Astrocyte of the cerebellum (primary cell): ENCODE measurements around the gene SIMC1.

Experiments
- DNase-seq: peaks from one replicate; pipeline ENCODE4 v3.0.0-alpha.2; 2011; ENCODE audit warnings: low read depth
- H3K4me3 ChIP-seq: 2 replicates; pipeline ENCODE4 v1.5.1; 2011; ENCODE audit warnings: mild to moderate bottlenecking, low read depth, low read length, moderate library complexity
- CTCF ChIP-seq: IDR thresholded peaks from 2 replicates; pipeline ENCODE4 v1.5.1; 2012; ENCODE audit warnings: low read length, low read depth, moderate library complexity, mild to moderate bottlenecking; ENCODE audit errors: missing control alignments
- in situ Hi-C: cut with HindIII; loops from 2 replicates; pipeline ENCODE4 v1.10.0; 2017; ENCODE audit warnings: low sequenced_read_pairs

Gene SIMC1

GRCh38 chr5:176364765-176365350 lies 126.6 kb downstream of the SIMC1 start:
- DNase-seq: no peak
- TF ChIP-seq CTCF: no peak
- peak overlapping the region; percentile 76 for H3K4me3 ChIP-seq
- in situ Hi-C loops: no loop called here

- no peak for TF ChIP-seq CTCF
- in situ Hi-C loops: no loop called here
Observed at GRCh38 chr5:176365351-176366231, 127.4 kb downstream of the SIMC1 start, which contains the start of gene ARL10. TSS of gene ARL10 (plus strand) at chr5:176365487. CDS start at chr5:176365564, 77 bp downstream.

GRCh38 chr5:176366232-176366894 lies 128.1 kb downstream of the SIMC1 start:
- in situ Hi-C loops: no loop called here
- TF ChIP-seq CTCF: no peak
- no peak for DNase-seq
- H3K4me3 ChIP-seq: peak overlapping the region; percentile 76

More at GRCh38 chr5:176365351-176366231, 127.4 kb downstream of the SIMC1 start, which contains the start of gene ARL10:
- peak within 1 kb of the TSS; percentile 76 for H3K4me3 ChIP-seq
- no peak for DNase-seq

GRCh38 chr5:176368726-176369125 lies 130.5 kb downstream of the SIMC1 start:
- no peak for DNase-seq
- no peak overlapping the region for H3K4me3 ChIP-seq
- TF ChIP-seq CTCF: no peak
- in situ Hi-C loops: no loop called here

- in situ Hi-C loops: no loop called here
Observed at GRCh38 chr5:176369934-176370711, 131.9 kb downstream of the SIMC1 start.

More at GRCh38 chr5:176369934-176370711, 131.9 kb downstream of the SIMC1 start:
- no peak overlapping the region for H3K4me3 ChIP-seq
- no peak for TF ChIP-seq CTCF
- DNase-seq: no peak
